Astrocyte (in vitro differentiated cells and primary cell): ENCODE data around the gene LY6G5B. TPM values are rescaled to one million over a fixed set of nuclear protein-coding genes. Genes with fewer than 3 reads are reported as not detected.

ENCODE experiments used
- DNase-seq: peaks from one replicate; pipeline ENCODE4 v3.0.0-alpha.2; 2010; ENCODE audit warnings: low read depth
- FAIRE-seq: peaks from 2 replicates; lab custom pipeline; 2011; peaks lifted over from hg19 to GRCh38; lab: Jason Lieb, UNC
- H2AFZ ChIP-seq: 2 replicates; pipeline ENCODE4 v1.6.0; 2012; ENCODE audit warnings: low read depth, low read length, inconsistent platforms
- H3K27ac ChIP-seq: 2 replicates; pipeline ENCODE4 v1.5.1; 2011; ENCODE audit warnings: low read depth, low read length, inconsistent platforms
- H3K27me3 ChIP-seq: 2 replicates; pipeline ENCODE4 v1.6.0; 2011; ENCODE audit warnings: low read length, inconsistent platforms; ENCODE audit not compliant: insufficient read depth
- H3K36me3 ChIP-seq: 2 replicates; pipeline ENCODE4 v1.5.1; 2011; ENCODE audit warnings: low read length, inconsistent platforms; ENCODE audit not compliant: insufficient read depth
- H3K4me1 ChIP-seq: 2 replicates; pipeline ENCODE4 v1.5.1; 2011; ENCODE audit warnings: low read length, inconsistent platforms; ENCODE audit not compliant: insufficient read depth
- H3K4me2 ChIP-seq: 2 replicates; pipeline ENCODE4 v1.6.0; 2012; ENCODE audit warnings: low read length, inconsistent platforms
- H3K4me3 ChIP-seq: 2 replicates; pipeline ENCODE4 v1.5.1; 2011; ENCODE audit warnings: low read depth, mild to moderate bottlenecking, low read length, inconsistent platforms; ENCODE audit not compliant: insufficient read depth
- H3K79me2 ChIP-seq: 2 replicates; pipeline ENCODE4 v1.6.0; 2012; ENCODE audit warnings: mild to moderate bottlenecking, low read length, inconsistent platforms; ENCODE audit not compliant: insufficient read depth
- H3K9ac ChIP-seq: 2 replicates; pipeline ENCODE4 v1.6.0; 2012; ENCODE audit warnings: mild to moderate bottlenecking, low read length, inconsistent platforms
- H3K9me3 ChIP-seq: 2 replicates; pipeline ENCODE4 v1.5.1; 2012; ENCODE audit warnings: low read depth, mild to moderate bottlenecking, low read length, inconsistent platforms; ENCODE audit not compliant: insufficient read depth
- H4K20me1 ChIP-seq: 2 replicates; pipeline ENCODE4 v1.6.0; 2012; ENCODE audit warnings: low read length, inconsistent platforms; ENCODE audit not compliant: insufficient read depth
- H3K27ac Mint-ChIP-seq: one replicate; pipeline ENCODE4 v1.8.0; 2021; ENCODE audit warnings: mild to moderate bottlenecking, mixed read lengths; ENCODE audit not compliant: unreplicated experiment
- H3K27me3 Mint-ChIP-seq: one replicate; pipeline ENCODE4 v1.8.0; 2021; ENCODE audit warnings: low read depth, mixed read lengths; ENCODE audit not compliant: unreplicated experiment
- H3K36me3 Mint-ChIP-seq: one replicate; pipeline ENCODE4 v1.8.0; 2021; ENCODE audit warnings: low read depth, mixed read lengths; ENCODE audit not compliant: unreplicated experiment
- H3K4me1 Mint-ChIP-seq: one replicate; pipeline ENCODE4 v1.8.0; 2021; ENCODE audit warnings: low read depth, mixed read lengths; ENCODE audit not compliant: unreplicated experiment
- H3K4me3 Mint-ChIP-seq: one replicate; pipeline ENCODE4 v1.8.0; 2021; ENCODE audit warnings: mild to moderate bottlenecking, moderate library complexity, mixed read lengths; ENCODE audit not compliant: unreplicated experiment
- H3K9me3 Mint-ChIP-seq: one replicate; pipeline ENCODE4 v1.8.0; 2021; ENCODE audit warnings: mild to moderate bottlenecking, mixed read lengths; ENCODE audit not compliant: unreplicated experiment
- EZH2 ChIP-seq: IDR thresholded peaks from 2 replicates; pipeline ENCODE4 v1.6.1; 2012; ENCODE audit warnings: mild to moderate bottlenecking, low read length, inconsistent platforms; ENCODE audit not compliant: insufficient read depth
- total RNA-seq: library from RNA; stranded (reverse); gene quantifications from 2 replicates; pipeline ENCODE4 v1.2.1, GENCODE V29; 2021
- TF ChIP-seq, protein P1 (sequence below): IDR thresholded peaks from 2 replicates; pipeline ENCODE4 v1.5.1; 2011; ENCODE audit warnings: low read depth, mild to moderate bottlenecking, inconsistent platforms, low read length, moderate library complexity; ENCODE audit not compliant: insufficient read depth

The LY6G5B gene
- total RNA-seq, 1 donor from 2014 or later, result 20.3 TPM

DNA sequence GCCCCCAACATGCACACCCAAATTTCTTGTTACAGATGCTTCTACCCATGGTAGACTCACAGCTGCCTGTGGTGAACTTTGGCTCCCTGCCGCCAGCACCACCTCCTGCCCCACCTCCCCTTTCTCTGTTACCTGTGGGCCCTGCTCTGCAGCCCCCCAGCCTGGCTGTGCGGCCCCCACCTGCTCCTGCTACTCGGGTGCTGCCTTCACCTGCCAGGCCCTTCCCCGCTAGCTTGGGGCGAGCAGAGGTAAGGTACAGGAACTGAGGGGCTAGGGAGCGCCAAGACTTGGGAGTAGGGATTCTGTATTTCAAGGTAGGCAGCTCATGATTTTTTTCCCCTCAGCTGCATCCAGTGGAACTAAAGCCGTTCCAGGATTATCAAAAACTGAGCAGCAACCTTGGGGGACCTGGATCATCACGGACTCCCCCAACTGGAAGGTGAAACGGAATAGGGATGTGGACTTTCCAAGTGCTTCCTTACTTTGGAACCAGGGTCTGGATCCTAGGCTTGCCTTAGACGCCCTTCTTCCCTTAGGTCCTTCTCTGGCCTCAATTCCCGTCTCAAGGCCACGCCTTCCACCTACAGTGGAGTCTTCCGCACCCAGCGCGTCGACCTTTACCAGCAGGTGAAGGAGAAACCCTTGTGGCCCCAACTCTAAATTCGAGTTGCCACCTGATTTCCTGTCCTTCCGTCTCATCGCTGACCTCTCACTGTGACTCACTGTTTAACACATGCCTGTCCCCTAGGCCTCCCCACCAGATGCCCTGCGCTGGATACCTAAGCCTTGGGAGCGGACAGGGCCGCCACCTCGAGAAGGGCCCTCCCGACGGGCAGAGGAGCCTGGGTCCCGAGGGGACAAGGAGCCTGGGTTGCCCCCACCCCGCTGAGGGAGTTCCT, 32.8 kb upstream of the LY6G5B start:
- Histone ChIP-seq H3K9me3 (no peaks in the 10 kb centered on the region), H3K79me2 (peaks cover 12% of the 10 kb centered on the region), H4K20me1 (peaks cover 75% of the 10 kb centered on the region), H3K9ac (no peak overlapping the region), H3K36me3 (peaks cover 62% of the 10 kb centered on the region), H3K27me3 (no peaks in the 10 kb centered on the region), H2AFZ (no peak overlapping the region), H3K4me3 (no peak overlapping the region), H3K27ac (no peak overlapping the region), H3K4me1 (peaks cover 13% of the 10 kb centered on the region), H3K4me2 (no peak overlapping the region)
- no peaks in the 10 kb centered on the region for H3K27me3 Mint-ChIP-seq
- DNase-seq (no peak), FAIRE-seq (no peak)
- no peak overlapping the region for H3K4me3 Mint-ChIP-seq
- H3K4me1 Mint-ChIP-seq, result peaks cover 3% of the 10 kb centered on the region
- TF ChIP-seq EZH2, result no peak
- TF ChIP-seq, protein P1, sequence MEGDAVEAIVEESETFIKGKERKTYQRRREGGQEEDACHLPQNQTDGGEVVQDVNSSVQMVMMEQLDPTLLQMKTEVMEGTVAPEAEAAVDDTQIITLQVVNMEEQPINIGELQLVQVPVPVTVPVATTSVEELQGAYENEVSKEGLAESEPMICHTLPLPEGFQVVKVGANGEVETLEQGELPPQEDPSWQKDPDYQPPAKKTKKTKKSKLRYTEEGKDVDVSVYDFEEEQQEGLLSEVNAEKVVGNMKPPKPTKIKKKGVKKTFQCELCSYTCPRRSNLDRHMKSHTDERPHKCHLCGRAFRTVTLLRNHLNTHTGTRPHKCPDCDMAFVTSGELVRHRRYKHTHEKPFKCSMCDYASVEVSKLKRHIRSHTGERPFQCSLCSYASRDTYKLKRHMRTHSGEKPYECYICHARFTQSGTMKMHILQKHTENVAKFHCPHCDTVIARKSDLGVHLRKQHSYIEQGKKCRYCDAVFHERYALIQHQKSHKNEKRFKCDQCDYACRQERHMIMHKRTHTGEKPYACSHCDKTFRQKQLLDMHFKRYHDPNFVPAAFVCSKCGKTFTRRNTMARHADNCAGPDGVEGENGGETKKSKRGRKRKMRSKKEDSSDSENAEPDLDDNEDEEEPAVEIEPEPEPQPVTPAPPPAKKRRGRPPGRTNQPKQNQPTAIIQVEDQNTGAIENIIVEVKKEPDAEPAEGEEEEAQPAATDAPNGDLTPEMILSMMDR, result no peak
- H3K27ac Mint-ChIP-seq, result peak overlapping the region; percentile 75
- H3K36me3 Mint-ChIP-seq, result peaks cover 34% of the 10 kb centered on the region
- H3K9me3 Mint-ChIP-seq, result no peaks in the 10 kb centered on the region

- no peaks in the 10 kb centered on the region for H3K9me3 ChIP-seq
- peak overlapping the region; percentile 20 for H3K4me3 Mint-ChIP-seq
- no peak overlapping the region for H3K4me3 ChIP-seq
- H3K27ac Mint-ChIP-seq, result no peak overlapping the region
- peaks cover 60% of the 10 kb centered on the region for H3K36me3 ChIP-seq
- no peaks in the 10 kb centered on the region for H3K79me2 ChIP-seq
- DNase-seq (no peak), FAIRE-seq (no peak)
- no peak overlapping the region for H2AFZ ChIP-seq
- H4K20me1 ChIP-seq, result peaks cover 58% of the 10 kb centered on the region
- peak overlapping the region; percentile 57 for H3K9ac ChIP-seq
- H3K9me3 Mint-ChIP-seq, result no peaks in the 10 kb centered on the region
- peaks cover 13% of the 10 kb centered on the region for H3K4me1 ChIP-seq
- peaks cover 3% of the 10 kb centered on the region for H3K4me1 Mint-ChIP-seq
- H3K27ac ChIP-seq, result peak overlapping the region; percentile 55
- H3K4me2 ChIP-seq, result peak overlapping the region; percentile 62
- H3K36me3 Mint-ChIP-seq, result peaks cover 31% of the 10 kb centered on the region
- H3K27me3 ChIP-seq, result no peaks in the 10 kb centered on the region
- TF ChIP-seq EZH2, result no peak
- TF ChIP-seq, protein P1, result no peak
- H3K27me3 Mint-ChIP-seq, result no peaks in the 10 kb centered on the region
These were observed 30.7 kb upstream of the LY6G5B start for GRCh38 chr6:31639043-31639442.

- Mint-ChIP-seq H3K4me3 (no peak overlapping the region), H3K27ac (no peak overlapping the region), H3K9me3 (no peaks in the 10 kb centered on the region), H3K4me1 (peaks cover 3% of the 10 kb centered on the region), H3K27me3 (no peaks in the 10 kb centered on the region), H3K36me3 (peaks cover 30% of the 10 kb centered on the region)
- H3K36me3 ChIP-seq, result peaks cover 58% of the 10 kb centered on the region
- H3K9me3 ChIP-seq, result no peaks in the 10 kb centered on the region
- H4K20me1 ChIP-seq, result peaks cover 56% of the 10 kb centered on the region
- peak overlapping the region; percentile 62 for H3K4me2 ChIP-seq
- H3K4me3 ChIP-seq, result no peak overlapping the region
- peak overlapping the region; percentile 55 for H3K27ac ChIP-seq
- H2AFZ ChIP-seq, result no peak overlapping the region
- H3K27me3 ChIP-seq, result no peaks in the 10 kb centered on the region
- peaks cover 13% of the 10 kb centered on the region for H3K4me1 ChIP-seq
- H3K9ac ChIP-seq, result peak overlapping the region; percentile 57
- H3K79me2 ChIP-seq, result no peaks in the 10 kb centered on the region
- DNase-seq (peak; percentile 72), FAIRE-seq (no peak)
- TF ChIP-seq, protein P1, result no peak
- no peak for TF ChIP-seq EZH2
These were observed 30.3 kb upstream of the LY6G5B start for GRCh38 chr6:31639449-31639861.
